Measurements from ENCODE around the gene SKAP1.

SKAP1 gene

DNA sequence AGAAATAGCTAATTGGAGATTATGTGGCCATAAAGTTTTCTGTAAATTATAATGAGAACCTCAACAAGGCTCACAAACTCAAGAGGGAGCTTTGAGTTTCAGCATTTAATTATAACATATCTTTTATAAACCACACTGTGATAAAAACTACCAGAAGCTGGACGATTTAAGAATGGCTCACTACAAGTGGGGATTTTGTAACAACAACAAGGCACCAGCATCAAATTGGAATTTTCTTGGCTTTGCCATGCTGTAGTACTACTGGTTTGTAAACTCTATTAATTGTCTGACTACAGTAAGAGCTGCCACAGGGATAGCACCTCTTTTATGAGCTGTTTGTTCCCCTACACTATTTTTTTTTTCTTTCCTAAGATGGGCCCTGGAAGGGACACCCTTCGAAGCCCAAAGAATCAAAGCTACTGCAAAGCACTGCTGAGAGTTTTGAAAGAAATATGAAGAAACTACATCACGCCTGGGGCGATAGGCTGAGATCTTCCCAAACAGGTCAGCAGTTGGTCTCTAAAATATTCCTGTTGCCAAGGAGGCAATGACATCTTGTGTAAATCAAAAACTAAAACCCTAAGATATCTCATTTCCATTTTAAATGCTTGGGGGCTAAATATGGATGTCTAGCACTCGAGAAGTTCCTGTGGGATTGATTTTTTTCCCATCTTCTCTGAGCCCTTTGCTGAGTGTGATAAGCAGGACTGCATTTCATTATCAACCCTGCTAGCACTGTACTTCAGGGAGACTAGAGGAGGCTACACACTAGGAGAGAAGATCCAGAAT lies 40.9 kb downstream of the SKAP1 start:
- Histone ChIP-seq H3K9me3 (ENCODE audit: control insufficient read depth, low read length) (no peaks in the 10 kb centered on the region), H3K36me3 (ENCODE audit: control insufficient read depth, insufficient read depth, low read length) (no peaks in the 10 kb centered on the region), H3K27me3 (ENCODE audit: control insufficient read depth, insufficient read depth, low read length, poor library complexity, severe bottlenecking) (no peaks in the 10 kb centered on the region), H3K4me1 (ENCODE audit: control insufficient read depth, insufficient read depth, low read length) (no peaks in the 10 kb centered on the region), H3K4me3 (ENCODE audit: insufficient read depth, low read depth, low read length) (no peak overlapping the region), H3K27ac (ENCODE audit: insufficient read depth, low read depth, low read length, poor library complexity, severe bottlenecking) (no peak overlapping the region)
- WGBS, 2 experiments = 83 to 92% methylated on average over 4 to 5 of the region's 5 CpGs

GRCh38 chr17:48386826-48387225 lies 43.2 kb downstream of the SKAP1 start:
- no peaks in the 10 kb centered on the region for H3K9me3 ChIP-seq (ENCODE audit: control insufficient read depth, low read length)
- no peaks in the 10 kb centered on the region for H3K36me3 ChIP-seq (ENCODE audit: control insufficient read depth, insufficient read depth, low read length)
- no peaks in the 10 kb centered on the region for H3K27me3 ChIP-seq (ENCODE audit: control insufficient read depth, insufficient read depth, low read length, poor library complexity, severe bottlenecking)
- no peak overlapping the region for H3K27ac ChIP-seq (ENCODE audit: insufficient read depth, low read depth, low read length, poor library complexity, severe bottlenecking)
- H3K4me1 ChIP-seq (ENCODE audit: control insufficient read depth, insufficient read depth, low read length) = no peaks in the 10 kb centered on the region
- H3K4me3 ChIP-seq (ENCODE audit: insufficient read depth, low read depth, low read length) = no peak overlapping the region
- 88 to 96% methylated on average over 1 of the region's 1 CpG for WGBS, 2 experiments

- no peak overlapping the region for H3K4me3 ChIP-seq (ENCODE audit: insufficient read depth, low read depth, low read length)
- no peaks in the 10 kb centered on the region for H3K9me3 ChIP-seq (ENCODE audit: control insufficient read depth, low read length)
- H3K36me3 ChIP-seq (ENCODE audit: control insufficient read depth, insufficient read depth, low read length) = no peaks in the 10 kb centered on the region
- H3K27ac ChIP-seq (ENCODE audit: insufficient read depth, low read depth, low read length, poor library complexity, severe bottlenecking) = no peak overlapping the region
- H3K27me3 ChIP-seq (ENCODE audit: control insufficient read depth, insufficient read depth, low read length, poor library complexity, severe bottlenecking) = no peaks in the 10 kb centered on the region
- 44 to 52% methylated on average over 1 of the region's 1 CpG for WGBS, 2 experiments
- H3K4me1 ChIP-seq (ENCODE audit: control insufficient read depth, insufficient read depth, low read length) = no peaks in the 10 kb centered on the region
These were observed 44.7 kb downstream of the SKAP1 start for GRCh38 chr17:48385319-48385718.

DNA sequence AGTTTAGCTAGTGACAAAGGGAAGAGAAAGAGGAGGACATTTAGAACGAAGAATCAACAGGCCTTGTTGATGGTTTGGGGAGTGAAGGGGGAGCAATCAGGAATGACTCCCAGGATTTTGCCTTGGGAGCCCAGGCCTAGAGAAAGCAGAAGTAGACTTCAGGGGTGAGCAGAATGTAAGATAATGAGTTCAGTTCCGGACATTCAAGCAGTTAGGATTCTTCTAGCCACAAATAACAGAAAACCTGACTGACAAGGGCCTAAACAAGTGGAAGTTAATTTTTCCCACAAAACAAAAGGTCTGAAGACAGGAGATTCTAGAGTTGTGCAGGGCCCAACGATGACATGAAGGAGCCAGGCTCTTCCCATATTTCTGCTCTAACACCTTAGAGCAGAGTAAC lies 45.9 kb downstream of the SKAP1 start:
- Histone ChIP-seq H3K27me3 (ENCODE audit: control insufficient read depth, insufficient read depth, low read length, poor library complexity, severe bottlenecking) (no peaks in the 10 kb centered on the region), H3K36me3 (ENCODE audit: control insufficient read depth, insufficient read depth, low read length) (no peaks in the 10 kb centered on the region)
- WGBS, 2 experiments = 87 to 94% methylated on average over 3 of the region's 3 CpGs

DNA sequence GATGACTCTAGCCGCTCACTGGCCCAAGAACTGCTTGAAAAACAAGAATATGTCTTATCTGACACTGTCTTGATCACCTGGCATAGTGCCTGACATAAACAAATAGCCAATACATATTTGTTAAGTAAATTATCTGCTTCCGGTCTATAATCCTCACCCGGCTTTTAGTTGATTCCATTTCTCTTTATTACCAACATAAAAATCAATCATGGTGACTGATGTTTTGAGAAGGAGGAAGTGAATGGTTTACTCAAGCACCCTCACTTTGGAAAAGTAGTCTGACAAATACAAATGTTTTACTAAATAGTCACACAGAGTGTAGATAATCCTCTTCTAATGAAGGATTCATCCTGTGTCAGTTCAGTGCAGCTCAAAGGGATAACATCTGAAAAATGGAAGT lies 47.0 kb downstream of the SKAP1 start:
- no peaks in the 10 kb centered on the region for H3K9me3 ChIP-seq (ENCODE audit: control insufficient read depth, low read length)
- no peak overlapping the region for H3K27ac ChIP-seq (ENCODE audit: insufficient read depth, low read depth, low read length, poor library complexity, severe bottlenecking)
- H3K4me1 ChIP-seq (ENCODE audit: control insufficient read depth, insufficient read depth, low read length) = no peaks in the 10 kb centered on the region
- H3K27me3 ChIP-seq (ENCODE audit: control insufficient read depth, insufficient read depth, low read length, poor library complexity, severe bottlenecking) = peaks cover 2% of the 10 kb centered on the region
- no peaks in the 10 kb centered on the region for H3K36me3 ChIP-seq (ENCODE audit: control insufficient read depth, insufficient read depth, low read length)
- no peak overlapping the region for H3K4me3 ChIP-seq (ENCODE audit: insufficient read depth, low read depth, low read length)
- 89 to 90% methylated on average over 1 of the region's 3 CpGs for WGBS, 2 experiments

More for the DNA sequence above, 45.9 kb downstream of the SKAP1 start:
- H3K27ac ChIP-seq (ENCODE audit: insufficient read depth, low read depth, low read length, poor library complexity, severe bottlenecking) = no peak overlapping the region
- no peaks in the 10 kb centered on the region for H3K9me3 ChIP-seq (ENCODE audit: control insufficient read depth, low read length)
- H3K4me3 ChIP-seq (ENCODE audit: insufficient read depth, low read depth, low read length) = no peak overlapping the region
- H3K4me1 ChIP-seq (ENCODE audit: control insufficient read depth, insufficient read depth, low read length) = no peaks in the 10 kb centered on the region

DNA sequence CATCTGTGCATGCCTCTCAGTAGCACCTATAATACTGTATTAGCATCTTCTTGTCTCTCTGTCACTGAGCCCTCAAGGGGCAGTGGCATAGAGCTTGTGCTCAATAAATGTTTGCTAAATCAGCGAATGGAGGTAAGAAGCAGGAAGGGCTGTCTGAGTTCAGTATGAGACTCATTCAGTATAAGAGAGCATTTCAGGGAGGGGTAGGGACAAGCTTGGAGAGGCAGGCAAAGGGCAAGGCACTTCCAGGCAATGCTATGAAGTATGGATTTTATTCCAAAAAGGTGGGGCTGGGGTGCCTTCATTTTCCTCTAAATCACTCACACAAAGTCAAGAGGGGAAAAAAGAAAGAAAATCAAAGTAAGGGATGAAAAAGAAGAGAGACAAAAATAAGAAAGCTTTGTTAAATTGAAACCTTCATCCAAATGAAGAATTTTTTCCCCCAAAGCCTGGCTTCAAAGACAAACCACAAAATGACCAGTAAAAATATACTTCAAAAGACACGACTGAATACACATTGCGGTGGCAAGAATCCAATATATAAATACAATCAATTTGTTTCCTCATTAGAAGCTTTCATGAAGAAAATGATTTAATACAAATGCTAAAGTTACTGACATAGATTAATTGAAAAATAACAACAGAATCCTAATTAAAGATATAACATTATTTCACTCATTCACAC lies 51.2 kb downstream of the SKAP1 start:
- 93 to 99% methylated on average over 3 of the region's 3 CpGs for WGBS, 2 experiments
- H3K4me1 ChIP-seq (ENCODE audit: control insufficient read depth, insufficient read depth, low read length) = no peaks in the 10 kb centered on the region
- H3K27ac ChIP-seq (ENCODE audit: insufficient read depth, low read depth, low read length, poor library complexity, severe bottlenecking) = no peak overlapping the region
- no peaks in the 10 kb centered on the region for H3K9me3 ChIP-seq (ENCODE audit: control insufficient read depth, low read length)
- H3K27me3 ChIP-seq (ENCODE audit: control insufficient read depth, insufficient read depth, low read length, poor library complexity, severe bottlenecking) = peaks cover 6% of the 10 kb centered on the region
- H3K4me3 ChIP-seq (ENCODE audit: insufficient read depth, low read depth, low read length) = no peak overlapping the region
- no peaks in the 10 kb centered on the region for H3K36me3 ChIP-seq (ENCODE audit: control insufficient read depth, insufficient read depth, low read length)

GRCh38 chr17:48378238-48378637 lies 51.8 kb downstream of the SKAP1 start:
- 87 to 89% methylated on average over 3 of the region's 3 CpGs for WGBS, 2 experiments
- no peaks in the 10 kb centered on the region for H3K9me3 ChIP-seq (ENCODE audit: control insufficient read depth, low read length)
- H3K27ac ChIP-seq (ENCODE audit: insufficient read depth, low read depth, low read length, poor library complexity, severe bottlenecking) = no peak overlapping the region
- no peak overlapping the region for H3K4me3 ChIP-seq (ENCODE audit: insufficient read depth, low read depth, low read length)
- H3K36me3 ChIP-seq (ENCODE audit: control insufficient read depth, insufficient read depth, low read length) = no peaks in the 10 kb centered on the region
- no peaks in the 10 kb centered on the region for H3K4me1 ChIP-seq (ENCODE audit: control insufficient read depth, insufficient read depth, low read length)
- peaks cover 6% of the 10 kb centered on the region for H3K27me3 ChIP-seq (ENCODE audit: control insufficient read depth, insufficient read depth, low read length, poor library complexity, severe bottlenecking)

DNA sequence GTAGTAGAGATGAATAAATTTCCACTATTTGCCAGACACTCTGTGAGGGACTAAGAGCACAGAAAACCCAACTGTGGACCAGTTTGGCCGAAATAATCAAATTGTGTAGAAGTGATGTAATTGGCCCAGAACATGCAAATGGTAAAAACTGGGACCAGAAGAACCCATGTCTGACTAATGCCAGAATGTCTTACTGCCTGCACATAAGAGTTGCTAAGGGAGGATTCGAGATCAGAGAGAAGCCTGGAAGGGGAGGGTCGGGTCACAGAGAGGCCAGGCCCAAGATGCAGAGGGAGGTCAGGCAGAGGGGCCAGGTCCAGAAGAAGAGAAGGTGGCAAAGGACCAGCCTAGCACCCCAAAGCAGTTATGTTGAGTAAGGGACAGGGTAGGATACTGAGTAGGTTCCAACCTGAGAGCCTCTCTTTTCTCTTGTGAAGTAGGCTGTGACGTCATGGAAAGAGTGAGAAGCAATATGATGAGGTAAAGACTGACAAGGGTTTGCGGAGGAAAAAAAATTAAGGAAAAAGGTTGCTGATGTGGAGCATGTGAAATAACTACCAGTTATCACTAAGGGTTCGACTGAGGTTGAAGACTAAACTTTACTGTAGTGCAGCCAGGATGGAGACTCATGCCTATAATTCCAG lies 53.2 kb downstream of the SKAP1 start:
- no peaks in the 10 kb centered on the region for H3K36me3 ChIP-seq (ENCODE audit: control insufficient read depth, insufficient read depth, low read length)
- 84 to 85% methylated on average over 6 of the region's 6 CpGs for WGBS, 2 experiments
- H3K27me3 ChIP-seq (ENCODE audit: control insufficient read depth, insufficient read depth, low read length, poor library complexity, severe bottlenecking) = peaks cover 6% of the 10 kb centered on the region
- H3K9me3 ChIP-seq (ENCODE audit: control insufficient read depth, low read length) = no peaks in the 10 kb centered on the region
- H3K4me1 ChIP-seq (ENCODE audit: control insufficient read depth, insufficient read depth, low read length) = no peaks in the 10 kb centered on the region
- no peak overlapping the region for H3K27ac ChIP-seq (ENCODE audit: insufficient read depth, low read depth, low read length, poor library complexity, severe bottlenecking)
- H3K4me3 ChIP-seq (ENCODE audit: insufficient read depth, low read depth, low read length) = no peak overlapping the region

DNA sequence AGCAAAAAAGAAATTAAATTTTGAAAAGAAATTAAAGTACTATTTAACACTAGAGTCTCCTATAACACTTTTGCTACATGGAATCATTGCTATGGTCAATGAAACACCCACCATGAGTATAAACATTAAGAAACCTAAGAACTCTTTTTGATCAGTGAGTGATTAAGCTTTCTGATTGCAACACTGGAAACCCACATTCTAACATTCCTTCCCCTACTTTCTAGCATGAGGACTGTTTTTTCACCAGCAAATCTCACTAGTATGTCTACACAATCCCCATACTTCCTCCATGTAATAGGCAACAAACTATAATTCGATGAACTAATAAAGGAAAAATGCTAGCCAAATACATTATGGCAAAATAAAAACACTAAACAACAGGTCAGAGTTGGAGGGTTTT lies 54.7 kb downstream of the SKAP1 start:
- H3K4me3 ChIP-seq (ENCODE audit: insufficient read depth, low read depth, low read length) = no peak overlapping the region
- peaks cover 6% of the 10 kb centered on the region for H3K27me3 ChIP-seq (ENCODE audit: control insufficient read depth, insufficient read depth, low read length, poor library complexity, severe bottlenecking)
- no peaks in the 10 kb centered on the region for H3K9me3 ChIP-seq (ENCODE audit: control insufficient read depth, low read length)
- 67% methylated on average over 1 of the region's 1 CpG; no CpG with 5 or more reads in 1 of the 2 experiments for WGBS, 2 experiments
- no peaks in the 10 kb centered on the region for H3K4me1 ChIP-seq (ENCODE audit: control insufficient read depth, insufficient read depth, low read length)
- H3K27ac ChIP-seq (ENCODE audit: insufficient read depth, low read depth, low read length, poor library complexity, severe bottlenecking) = no peak overlapping the region
- no peaks in the 10 kb centered on the region for H3K36me3 ChIP-seq (ENCODE audit: control insufficient read depth, insufficient read depth, low read length)

GRCh38 chr17:48374650-48375230 lies 55.3 kb downstream of the SKAP1 start:
- Histone ChIP-seq H3K4me1 (ENCODE audit: control insufficient read depth, insufficient read depth, low read length) (no peaks in the 10 kb centered on the region), H3K27me3 (ENCODE audit: control insufficient read depth, insufficient read depth, low read length, poor library complexity, severe bottlenecking) (peaks cover 6% of the 10 kb centered on the region), H3K9me3 (ENCODE audit: control insufficient read depth, low read length) (no peaks in the 10 kb centered on the region), H3K27ac (ENCODE audit: insufficient read depth, low read depth, low read length, poor library complexity, severe bottlenecking) (no peak overlapping the region), H3K4me3 (ENCODE audit: insufficient read depth, low read depth, low read length) (no peak overlapping the region), H3K36me3 (ENCODE audit: control insufficient read depth, insufficient read depth, low read length) (no peaks in the 10 kb centered on the region)
- WGBS, 2 experiments = no CpG with 5 or more reads among the region's 1 CpG

Data from ectodermal cell (in vitro differentiated cells).